Stimulated activated CD4-positive, alpha-beta T cell treated with anti-CD3 and anti-CD28 coated beads, Interleukin-4, amount 100 ng/mL, for 48 hours (primary cell): ENCODE data around the gene ACTR5.
A peak's percentile ranks its signal among the peaks of the same experiment; 100 is the strongest.

ENCODE experiments used
- DNase-seq, 2 donors: peaks; one replicate each; pipeline ENCODE4 v3.0.0-alpha.2; 2020; ENCODE audit warnings: low read depth in 2 of 2

ACTR5 gene

DNA sequence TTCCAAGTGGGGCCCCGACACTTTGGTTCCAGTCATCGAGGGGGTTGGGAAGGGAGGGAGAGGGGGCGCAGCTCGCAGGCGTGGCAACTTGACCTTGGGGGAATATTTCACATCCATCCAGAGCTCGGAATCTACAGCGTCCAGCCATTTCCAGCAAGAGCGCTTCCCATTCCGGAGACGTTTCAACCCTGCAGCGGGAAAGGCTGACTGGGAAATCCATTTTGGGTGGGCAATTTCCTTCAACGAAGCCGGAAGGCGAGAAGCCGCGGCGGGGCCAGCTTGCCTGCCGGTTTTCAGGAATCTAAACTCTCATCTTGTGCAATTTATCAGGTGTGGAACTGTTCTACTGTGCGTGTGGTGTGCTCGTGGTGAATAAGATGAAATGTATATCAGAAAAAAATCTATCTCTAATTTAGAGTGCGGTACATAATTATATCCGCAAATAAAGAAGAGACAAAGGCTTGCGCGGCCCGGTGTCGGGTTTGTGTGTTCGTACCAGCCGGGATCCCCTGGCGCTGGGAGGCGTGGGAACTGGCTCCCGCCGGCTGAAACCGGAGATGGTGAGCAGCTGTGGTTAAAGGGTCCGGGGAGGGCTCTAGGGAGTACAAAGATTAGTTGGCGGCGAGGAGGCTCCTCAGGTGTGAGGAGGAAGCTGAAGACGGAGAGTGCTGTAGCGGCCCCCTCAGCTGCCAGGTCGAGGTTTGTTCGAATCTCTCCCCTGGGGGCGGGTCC is 19.2 kb upstream of the ACTR5 start:
- no peak for DNase-seq

GRCh38 chr20:38729767-38730166 is 18.5 kb upstream of the ACTR5 start:
- no peak for DNase-seq

DNA sequence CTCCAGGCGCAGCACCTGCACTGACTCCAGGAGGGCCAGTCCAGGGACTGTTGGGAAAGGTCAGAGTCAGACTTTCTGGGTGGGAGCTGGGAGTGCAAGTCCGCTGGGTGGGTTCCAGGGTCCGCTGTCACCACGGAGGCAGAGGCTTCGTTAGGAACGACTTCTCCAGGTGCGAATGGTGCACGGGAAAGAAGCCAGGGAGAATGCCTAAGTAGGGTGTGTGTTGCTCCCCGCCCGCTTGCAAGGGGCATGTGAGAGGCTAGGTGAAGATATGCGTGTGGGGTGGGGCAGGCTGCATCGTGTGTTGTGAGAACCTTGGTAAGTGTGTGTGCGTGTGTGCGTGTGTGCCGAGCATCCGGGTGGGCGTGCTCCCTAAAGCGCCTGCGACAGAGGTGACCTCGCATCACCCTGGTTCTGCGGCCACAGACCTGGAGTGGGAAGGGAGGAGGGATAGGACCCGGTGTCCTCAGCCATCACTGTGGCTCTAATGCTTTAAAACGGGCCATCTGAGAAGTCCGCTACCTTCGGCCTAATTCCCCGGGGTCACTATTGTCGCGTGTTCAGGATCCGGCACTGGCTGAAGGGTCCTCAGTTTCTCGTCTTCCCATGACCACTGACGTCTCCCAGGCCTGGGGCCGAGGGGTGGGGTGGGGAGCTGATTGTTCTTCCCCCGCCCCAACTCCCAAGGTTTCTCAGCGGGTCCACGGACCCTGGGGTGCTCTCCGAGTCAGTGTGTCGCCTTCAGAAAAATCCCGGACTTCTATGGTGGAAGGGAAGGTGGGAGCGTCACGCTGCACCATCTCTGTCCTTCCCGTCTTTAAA is 17.9 kb upstream of the ACTR5 start:
- DNase-seq: no peak

- DNase-seq: peak; percentile 74 to 84
Observed at GRCh38 chr20:38730989-38731737, 17.1 kb upstream of the ACTR5 start.

DNA sequence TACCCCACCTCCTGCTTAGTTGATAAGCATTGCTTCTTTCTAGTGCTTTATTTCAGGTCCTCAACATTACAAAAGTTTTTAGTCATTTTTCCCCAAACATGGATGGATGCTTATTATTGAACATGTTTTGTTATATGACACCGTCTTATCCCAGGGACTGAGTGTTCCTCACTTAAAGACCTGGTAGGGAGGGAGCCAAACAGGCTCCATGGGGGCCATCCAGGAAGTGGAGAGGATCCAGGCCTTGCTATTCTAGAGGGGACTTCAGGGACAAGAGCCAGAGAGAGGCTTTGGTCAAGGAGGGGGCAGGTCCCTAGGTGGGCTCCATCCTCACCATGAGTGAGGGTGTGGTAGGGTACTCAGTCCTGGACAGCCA is 16.5 kb upstream of the ACTR5 start:
- DNase-seq: no peak

- DNase-seq: no peak
Observed at GRCh38 chr20:38732981-38733380, 15.3 kb upstream of the ACTR5 start.

- DNase-seq: no peak
Observed at GRCh38 chr20:38735172-38735571, 13.1 kb upstream of the ACTR5 start.

DNA sequence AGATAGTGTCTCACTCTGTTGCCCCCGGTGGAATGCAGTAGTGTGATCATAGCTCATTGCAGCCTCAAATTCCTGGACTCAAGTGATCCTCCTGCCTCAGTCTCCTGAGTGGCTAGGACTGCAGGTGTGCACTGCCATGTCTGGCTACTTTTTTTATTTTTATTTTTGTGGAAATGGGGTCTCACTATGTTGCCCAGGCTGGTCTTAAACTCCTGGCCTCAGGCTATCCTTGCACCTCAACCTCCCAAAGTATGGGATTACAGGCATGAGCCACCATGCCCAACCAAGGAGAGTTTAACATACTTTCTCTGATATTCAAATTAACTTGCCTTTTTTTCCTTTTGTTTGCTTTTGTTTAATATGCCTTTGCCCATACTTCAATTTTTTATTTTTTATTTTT is 10.4 kb upstream of the ACTR5 start:
- DNase-seq: no peak

- DNase-seq: no peak
Observed at GRCh38 chr20:38745757-38746156, 2.5 kb upstream of the ACTR5 start.

DNA sequence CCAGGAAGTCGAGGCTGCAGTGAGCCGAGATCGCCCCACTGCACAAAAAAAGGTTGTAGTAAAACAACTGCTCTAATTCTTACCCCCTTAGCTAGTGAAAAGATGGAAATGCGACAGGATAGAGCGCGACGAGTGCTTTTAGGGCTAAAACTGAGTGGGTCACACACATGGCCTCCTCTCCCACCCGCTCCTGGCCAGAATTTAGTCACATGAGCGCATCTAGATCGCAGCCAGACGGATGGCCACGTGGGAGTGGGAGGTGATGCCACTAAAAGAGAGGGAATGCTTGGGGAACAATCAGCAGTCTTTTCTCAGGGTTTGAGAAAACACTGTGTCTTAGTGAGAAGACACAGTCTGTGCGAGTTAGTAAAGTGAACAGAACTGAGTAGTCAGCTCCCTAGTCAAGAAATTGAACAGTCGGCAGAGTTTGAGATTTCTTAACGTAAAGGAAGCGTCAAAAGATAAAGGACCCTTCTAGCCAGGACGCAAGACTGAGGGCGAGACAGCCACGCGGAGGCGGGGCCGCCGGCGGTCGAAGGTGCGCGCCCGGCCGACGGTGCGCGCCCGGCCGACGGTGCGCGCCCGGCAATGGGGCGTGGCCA is 664 bp upstream of the ACTR5 start:
- DNase-seq: no peak

DNA sequence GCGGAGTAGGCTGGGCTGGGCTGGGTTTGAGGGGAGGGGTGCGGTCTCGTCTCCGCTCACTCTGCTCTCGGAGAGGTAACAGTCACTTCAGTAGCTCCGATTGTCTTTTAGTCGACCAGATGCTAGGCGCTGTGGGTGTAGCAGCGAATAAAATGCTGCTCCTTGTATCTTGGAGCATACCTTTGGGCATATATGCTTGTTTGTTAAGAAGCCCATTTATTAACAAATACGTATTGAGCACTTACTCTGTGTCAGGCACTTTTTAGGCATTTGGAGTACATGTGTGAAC is 545 bp downstream of the ACTR5 start:
- DNase-seq: peak in 1 of 2 donors; percentile 52

GRCh38 chr20:38751360-38751976 is 3.2 kb downstream of the ACTR5 start:
- no peak for DNase-seq

DNA sequence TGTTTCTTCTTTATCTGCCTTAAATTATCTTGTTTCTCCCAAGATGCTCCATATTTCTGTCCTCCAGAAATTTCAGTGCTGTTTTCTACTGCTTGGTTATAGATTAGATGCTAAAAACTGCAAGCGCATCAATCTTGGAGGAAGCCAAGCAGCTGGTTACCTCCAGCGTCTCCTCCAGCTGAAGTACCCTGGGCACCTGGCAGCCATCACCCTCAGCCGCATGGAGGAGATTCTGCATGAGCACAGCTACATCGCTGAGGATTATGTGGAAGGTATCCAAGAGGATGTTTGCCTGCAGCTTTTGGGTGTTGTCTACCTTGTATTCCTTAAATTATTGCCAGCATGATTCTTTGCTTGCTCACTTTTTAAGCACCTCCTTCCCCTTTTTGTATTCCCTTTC is 3.8 kb downstream of the ACTR5 start:
- no peak for DNase-seq

DNA sequence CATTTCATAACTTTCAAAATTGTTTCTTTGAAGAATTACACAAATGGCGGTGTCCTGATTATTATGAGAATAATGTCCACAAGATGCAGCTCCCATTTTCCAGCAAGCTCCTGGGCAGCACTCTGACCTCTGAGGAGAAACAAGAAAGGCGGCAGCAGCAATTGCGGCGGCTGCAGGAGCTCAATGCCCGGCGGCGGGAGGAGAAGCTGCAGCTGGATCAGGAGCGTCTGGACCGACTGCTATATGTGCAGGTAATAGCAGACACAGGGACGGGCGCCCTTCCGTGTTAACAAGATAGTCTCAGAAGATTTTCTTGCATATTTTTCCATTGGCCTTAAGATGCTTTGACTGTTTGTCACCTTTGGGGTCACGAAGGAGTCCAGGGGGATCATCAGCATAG is 6.7 kb downstream of the ACTR5 start:
- no peak for DNase-seq

DNA sequence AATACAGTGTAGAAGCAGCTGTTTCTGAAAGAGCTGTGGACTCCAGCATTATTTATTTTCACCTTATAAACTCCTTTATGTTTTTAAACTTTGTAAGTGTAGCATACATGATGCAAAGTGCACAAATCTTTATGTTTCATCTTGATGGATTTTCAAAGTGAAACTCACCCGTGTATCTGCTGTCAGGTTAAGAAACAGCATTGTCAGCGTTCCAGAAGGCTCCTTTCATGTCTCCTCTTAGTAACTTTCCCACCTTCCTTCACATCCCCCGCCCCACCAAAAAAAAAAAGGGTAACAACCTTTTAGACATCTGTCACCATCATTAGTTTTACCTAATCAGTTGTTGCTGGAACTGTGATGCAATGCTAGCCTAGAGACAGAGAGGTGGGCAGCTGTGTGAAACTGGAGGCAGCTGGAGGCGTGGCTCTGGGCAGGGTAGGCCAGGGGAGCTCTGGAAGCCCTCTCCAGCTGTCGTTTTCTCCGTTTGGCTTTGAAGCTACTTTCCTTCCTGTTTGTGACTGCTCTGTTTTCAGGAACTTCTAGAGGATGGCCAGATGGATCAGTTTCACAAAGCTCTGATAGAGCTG is 7.2 kb downstream of the ACTR5 start:
- DNase-seq: no peak

DNA sequence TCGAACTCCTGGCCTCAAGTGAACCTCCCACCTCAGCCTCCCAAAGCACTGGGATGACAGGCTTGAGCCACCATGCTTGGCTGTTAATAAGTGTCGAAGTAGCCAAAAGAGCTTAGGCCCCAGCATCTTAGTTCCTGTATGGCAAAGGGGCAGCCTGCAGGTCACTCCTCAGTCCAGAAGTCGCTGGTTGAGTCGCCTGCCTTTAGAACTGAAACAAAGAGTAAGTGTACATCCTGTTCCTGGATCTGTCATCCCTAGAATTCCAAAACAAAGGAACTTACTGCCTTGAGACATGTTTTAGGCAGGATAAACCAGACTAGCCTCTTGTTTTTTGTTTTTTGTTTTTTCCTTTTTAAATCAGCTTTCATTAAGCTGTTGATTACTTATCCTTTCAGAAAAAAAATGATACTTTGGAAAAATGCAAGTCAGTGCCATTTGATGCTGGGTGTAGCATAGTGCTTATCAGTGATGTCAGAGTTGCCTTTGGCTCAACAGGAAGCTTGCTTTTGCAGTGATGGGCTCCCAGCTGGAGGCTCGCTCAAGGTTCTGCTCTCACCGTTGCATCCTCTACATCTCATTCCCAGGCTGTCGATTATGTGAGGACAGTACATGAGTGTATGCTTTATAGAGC is 9.0 kb downstream of the ACTR5 start:
- no peak for DNase-seq

- DNase-seq: no peak
Observed at GRCh38 chr20:38759106-38759505, 10.8 kb downstream of the ACTR5 start.

GRCh38 chr20:38760978-38761377 is 12.7 kb downstream of the ACTR5 start:
- DNase-seq: no peak

DNA sequence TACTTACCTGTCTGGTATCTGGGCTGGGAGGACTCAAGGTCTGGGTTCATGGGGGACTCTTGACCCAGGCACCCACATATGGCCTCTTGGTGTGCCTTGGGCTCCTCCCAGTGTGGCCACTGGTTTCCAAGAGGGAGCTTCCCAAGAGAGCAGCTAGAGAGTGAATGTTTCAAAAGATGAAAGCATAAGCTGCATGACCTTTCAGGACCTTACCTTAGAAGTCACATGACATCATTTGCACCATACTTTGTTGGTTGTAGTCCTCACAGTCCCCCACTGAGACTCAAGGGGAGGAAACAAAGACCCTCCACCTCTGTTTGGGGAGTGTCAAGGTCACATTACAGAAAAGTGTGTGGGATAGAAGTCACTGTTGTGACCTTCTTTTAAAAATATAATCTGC is 13.9 kb downstream of the ACTR5 start:
- DNase-seq: no peak

DNA sequence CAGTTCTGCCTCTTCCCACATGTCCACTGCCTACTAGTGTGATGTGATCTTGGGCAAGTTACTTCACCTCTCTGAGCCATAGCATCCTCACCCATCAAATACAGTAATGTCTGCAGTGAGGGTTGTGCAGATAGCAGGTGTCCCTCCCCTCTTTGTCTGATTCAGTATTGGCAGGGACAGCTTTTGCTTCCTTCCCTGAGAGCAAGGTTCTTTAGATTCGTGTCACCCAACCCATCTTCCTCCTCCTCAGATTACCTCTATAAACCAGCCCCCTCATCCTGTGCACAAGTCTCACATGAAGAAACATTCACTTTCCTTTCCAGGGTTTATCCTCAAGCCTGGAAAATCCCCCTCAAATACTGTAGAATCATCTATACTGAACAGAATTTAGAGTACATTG is 15.4 kb downstream of the ACTR5 start:
- no peak for DNase-seq
